SHP77 treated with DMSO at 0.1 percent for 48 hours (cell line): ENCODE results near the gene PRR20A.
"Not testable (repeated sequence)": the region's sequence is repeated elsewhere in the genome, so short reads cannot be mapped to it uniquely, and the experiment has no call there.

Experiments used
- DNase-seq: peaks from one replicate; lab custom pipeline; 2025; lab: John Stamatoyannopoulos, UW

PRR20A gene

DNA sequence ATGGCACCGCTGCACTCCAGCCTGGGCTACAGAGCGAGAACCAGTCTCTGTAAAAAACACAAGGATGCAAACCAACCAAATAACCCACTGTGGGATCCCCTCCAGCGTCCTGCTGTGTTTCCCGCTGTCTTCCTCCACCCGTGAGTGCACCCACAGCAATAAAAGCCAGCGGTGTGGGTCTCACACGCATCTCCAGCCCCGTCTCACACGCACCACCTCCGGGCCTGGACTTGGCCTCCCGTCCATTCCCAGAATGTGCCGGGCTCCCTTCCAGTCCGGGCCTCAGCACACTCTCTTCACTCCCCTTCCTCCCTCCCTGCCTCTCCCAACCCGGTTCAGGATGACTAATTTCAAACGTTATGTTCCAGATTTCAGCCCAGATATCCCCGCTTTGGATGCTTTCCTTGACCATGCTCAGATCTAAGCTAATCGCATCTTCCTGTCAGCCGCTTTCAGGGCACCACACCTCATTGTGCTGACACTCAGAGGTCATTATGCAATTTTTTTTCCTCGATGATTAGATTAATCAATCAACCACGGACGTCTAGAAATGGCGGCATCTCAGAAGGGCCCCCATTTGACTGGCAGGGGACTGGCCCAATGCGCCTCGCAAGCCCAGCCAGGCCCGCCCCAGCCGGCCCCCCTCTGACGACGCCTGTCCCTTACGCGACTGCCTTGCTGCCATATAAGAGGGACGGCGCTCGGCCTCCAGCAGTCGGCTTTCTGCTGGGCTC lies at the start of gene PRR20A:
TSS of gene PRR20A (plus strand) at position 684 of the 734 bp plus-strand sequence. CDS start 387 bp downstream, outside the sequence.
- DNase-seq, result not testable (repeated sequence)

DNA sequence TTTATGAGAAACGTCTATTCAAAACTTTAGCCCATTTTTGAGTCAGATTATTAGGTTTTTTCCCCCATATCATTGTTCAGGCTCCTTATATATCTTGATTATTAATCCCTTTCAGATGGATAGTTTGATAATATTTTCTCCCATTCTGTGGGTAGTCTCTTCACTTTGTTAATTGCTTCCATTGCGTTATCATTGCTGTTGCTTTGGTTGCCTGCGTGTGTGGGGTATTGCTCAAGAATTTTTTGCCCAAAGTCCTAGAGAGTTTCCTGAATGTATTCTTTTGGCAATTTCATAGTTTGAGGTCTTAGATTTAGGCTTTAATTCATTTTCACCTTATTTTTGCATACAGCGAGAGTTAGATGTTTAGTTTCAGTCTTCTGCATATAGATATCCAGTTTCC lies 25.8 kb upstream of the PRR20A start:
- DNase-seq, result no peak

DNA sequence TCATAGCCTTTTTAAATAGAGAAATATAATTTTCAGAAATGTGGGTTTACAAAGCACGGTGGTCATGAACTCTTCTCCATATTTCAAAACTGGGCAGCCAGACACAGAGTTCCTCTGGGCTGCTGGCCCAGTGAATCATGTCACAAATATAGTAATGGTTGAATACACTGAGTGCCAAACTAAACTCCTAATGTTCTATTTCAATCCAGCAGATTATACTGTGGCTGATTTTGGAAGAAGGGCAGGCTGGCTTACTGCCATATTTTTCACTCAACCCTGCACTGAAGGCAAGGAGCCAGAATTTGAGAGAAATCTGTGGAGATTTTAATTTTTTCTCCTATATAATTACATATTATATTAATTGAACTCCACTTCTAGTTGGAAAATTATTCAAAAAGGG lies 17.0 kb upstream of the PRR20A start:
- no peak for DNase-seq

DNA sequence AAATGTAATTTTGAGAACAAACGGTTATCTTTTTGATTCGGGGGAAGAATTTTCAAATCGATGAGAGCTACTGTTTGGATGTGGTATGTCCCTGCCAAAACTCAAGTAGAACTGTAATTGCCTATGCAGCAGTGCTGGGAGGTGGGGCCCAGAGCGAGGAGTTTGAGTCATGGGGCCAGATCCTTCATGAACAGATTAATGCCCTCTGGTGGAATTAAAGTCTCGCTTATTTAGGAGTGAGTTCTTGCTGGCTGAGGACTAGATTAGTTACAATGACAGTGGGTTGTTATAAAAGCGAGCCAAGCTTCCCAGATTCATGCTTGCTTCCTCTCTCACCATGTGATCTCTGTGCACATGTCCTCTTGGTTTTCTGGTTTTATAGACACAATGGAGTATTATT lies 11.8 kb upstream of the PRR20A start:
- DNase-seq, result no peak

DNA sequence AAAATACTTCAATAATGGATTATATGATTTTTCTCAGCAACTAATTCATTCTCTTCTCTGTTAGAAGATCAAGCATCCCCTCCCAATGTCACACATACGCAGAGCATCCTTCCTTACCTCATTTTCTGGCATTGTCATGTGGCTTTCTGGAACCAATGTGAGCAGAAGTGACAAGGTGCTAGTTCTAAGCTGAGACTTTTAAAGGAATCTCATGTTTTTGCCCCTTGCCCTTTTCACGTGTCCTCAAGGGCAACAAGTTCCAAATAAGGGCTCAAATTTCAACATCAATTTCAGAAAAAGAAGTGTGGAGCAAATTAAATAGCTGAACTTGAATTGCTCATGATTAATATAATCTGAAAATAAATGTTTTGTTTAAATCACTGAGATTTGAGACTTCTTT lies 4.6 kb upstream of the PRR20A start:
- DNase-seq, result no peak

DNA sequence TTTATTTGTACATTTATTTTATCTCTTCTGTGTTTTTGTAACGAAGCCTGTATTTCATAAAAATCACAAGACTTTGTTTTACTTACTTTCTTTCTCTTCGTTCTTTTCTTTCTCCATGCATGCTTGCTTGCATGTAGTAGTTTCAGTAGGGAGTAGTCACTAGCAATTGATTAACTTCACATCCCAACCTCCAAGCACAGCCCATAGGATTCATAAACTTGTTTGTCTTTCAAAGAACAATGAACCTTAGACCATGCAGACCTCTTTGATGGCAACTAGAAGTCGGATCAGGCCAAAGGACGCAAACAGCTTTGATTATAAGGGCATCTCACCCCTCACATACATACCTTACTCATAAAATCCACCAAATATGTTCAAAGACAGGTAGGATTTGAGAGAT lies 3.1 kb upstream of the PRR20A start:
- no peak for DNase-seq

DNA sequence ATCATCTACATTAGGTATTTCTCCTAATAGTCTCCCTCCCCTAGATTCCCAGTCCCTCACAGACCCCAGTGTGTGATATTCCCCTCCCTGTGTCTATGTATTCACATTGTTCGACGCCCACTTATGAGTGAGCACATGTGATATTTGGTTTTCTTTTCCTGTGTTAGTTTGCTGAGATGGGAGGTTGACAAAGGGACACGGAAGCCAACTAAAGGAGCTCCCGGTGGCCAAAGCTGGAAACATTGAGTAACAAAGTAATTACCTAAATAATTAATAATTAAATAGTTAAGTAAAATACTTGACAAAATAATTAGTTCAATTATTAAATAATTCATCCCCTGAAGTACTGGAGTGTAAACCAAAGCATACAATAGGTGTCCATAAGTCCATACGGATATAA lies 1.7 kb upstream of the PRR20A start:
- no peak for DNase-seq

DNA sequence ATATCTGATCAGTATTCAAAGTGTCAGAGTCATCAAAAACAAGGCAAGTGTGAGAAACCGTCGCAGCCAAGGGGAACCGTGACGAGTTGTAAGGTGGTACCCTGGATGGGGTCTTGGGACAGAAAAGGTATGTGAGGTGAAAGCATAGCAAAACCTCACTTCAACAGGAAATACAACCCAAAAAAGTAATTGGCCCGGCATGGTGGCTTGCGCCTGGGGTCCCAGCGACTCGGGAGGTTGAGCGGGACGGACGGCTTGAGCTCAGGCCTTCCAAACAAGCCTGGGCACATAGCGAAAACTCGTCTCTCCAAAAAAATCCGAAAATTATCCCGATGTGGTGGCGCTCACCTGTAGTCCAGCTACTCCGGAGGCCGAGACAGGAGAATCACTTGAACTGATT lies 937 bp upstream of the PRR20A start:
- DNase-seq, result not testable (repeated sequence)

DNA sequence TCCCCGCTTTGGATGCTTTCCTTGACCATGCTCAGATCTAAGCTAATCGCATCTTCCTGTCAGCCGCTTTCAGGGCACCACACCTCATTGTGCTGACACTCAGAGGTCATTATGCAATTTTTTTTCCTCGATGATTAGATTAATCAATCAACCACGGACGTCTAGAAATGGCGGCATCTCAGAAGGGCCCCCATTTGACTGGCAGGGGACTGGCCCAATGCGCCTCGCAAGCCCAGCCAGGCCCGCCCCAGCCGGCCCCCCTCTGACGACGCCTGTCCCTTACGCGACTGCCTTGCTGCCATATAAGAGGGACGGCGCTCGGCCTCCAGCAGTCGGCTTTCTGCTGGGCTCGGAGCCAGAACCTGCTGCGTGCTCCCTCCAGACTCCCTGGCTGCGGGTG lies 6.5 kb downstream of the PRR20A start, which contains the start of gene PRR20B:
TSS of gene PRR20B (plus strand) at position 301 of the 400 bp plus-strand sequence. CDS start 387 bp downstream, outside the sequence.
- not testable (repeated sequence) for DNase-seq

DNA sequence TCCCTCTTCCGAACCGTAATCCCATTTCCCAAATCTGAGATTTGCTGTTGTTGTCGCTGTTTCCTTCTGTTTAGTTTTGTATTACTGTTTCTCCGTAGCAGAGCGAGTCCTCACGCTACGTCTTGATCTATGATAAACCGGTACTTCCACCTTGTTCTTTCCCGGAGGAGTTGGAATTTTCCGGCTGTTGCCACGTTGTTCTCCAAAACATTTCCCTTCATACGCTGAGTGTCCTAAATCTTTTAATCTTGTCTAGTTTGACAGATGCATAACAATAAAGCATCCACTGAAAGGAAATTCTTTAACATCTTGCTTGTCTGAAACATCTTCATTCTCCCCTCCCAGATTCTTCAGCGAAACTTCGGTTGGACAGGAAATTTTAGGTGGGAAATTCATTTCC lies 7.4 kb downstream of the PRR20A start:
- DNase-seq, result not testable (repeated sequence)

DNA sequence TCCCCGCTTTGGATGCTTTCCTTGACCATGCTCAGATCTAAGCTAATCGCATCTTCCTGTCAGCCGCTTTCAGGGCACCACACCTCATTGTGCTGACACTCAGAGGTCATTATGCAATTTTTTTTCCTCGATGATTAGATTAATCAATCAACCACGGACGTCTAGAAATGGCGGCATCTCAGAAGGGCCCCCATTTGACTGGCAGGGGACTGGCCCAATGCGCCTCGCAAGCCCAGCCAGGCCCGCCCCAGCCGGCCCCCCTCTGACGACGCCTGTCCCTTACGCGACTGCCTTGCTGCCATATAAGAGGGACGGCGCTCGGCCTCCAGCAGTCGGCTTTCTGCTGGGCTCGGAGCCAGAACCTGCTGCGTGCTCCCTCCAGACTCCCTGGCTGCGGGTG lies 13.0 kb downstream of the PRR20A start, which contains the start of gene PRR20C:
TSS of gene PRR20C (plus strand) at position 301 of the 400 bp plus-strand sequence. CDS start 387 bp downstream, outside the sequence.
- DNase-seq, result not testable (repeated sequence)

DNA sequence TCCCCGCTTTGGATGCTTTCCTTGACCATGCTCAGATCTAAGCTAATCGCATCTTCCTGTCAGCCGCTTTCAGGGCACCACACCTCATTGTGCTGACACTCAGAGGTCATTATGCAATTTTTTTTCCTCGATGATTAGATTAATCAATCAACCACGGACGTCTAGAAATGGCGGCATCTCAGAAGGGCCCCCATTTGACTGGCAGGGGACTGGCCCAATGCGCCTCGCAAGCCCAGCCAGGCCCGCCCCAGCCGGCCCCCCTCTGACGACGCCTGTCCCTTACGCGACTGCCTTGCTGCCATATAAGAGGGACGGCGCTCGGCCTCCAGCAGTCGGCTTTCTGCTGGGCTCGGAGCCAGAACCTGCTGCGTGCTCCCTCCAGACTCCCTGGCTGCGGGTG lies 19.6 kb downstream of the PRR20A start, which contains the start of gene PRR20D:
TSS of gene PRR20D (plus strand) at position 301 of the 400 bp plus-strand sequence. CDS start 387 bp downstream, outside the sequence.
- not testable (repeated sequence) for DNase-seq

DNA sequence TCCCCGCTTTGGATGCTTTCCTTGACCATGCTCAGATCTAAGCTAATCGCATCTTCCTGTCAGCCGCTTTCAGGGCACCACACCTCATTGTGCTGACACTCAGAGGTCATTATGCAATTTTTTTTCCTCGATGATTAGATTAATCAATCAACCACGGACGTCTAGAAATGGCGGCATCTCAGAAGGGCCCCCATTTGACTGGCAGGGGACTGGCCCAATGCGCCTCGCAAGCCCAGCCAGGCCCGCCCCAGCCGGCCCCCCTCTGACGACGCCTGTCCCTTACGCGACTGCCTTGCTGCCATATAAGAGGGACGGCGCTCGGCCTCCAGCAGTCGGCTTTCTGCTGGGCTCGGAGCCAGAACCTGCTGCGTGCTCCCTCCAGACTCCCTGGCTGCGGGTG lies 26.2 kb downstream of the PRR20A start, which contains the start of gene PRR20E:
TSS of gene PRR20E (plus strand) at position 301 of the 400 bp plus-strand sequence. CDS start 387 bp downstream, outside the sequence.
- DNase-seq, result not testable (repeated sequence)

DNA sequence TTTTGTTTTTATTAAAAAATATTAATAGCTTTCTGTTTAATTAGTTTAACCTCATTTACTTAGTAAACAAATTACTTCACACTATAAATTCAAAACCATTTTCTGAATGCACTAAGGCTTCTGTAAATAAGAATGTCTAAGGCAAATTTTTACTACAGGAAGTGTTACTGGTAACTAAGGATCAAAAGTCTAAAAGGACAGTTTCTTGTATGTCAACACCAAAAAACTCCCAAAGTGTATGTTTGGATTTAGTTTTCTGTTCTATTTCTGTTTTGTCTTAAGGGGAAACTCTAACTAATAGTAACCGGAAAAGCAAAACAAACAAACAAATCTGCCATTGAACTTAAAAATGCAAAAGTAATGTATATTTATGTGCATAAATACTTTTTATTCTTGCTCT lies 50.9 kb downstream of the PRR20A start:
- DNase-seq, result no peak
